CD8-positive, alpha-beta memory T cell (primary cell): ENCODE measurements around the gene ZNF697. TPM values are rescaled to one million over a fixed set of nuclear protein-coding genes. Genes with fewer than 3 reads are reported as not detected.
A peak's percentile ranks its signal among the peaks of the same experiment; 100 is the strongest.

ENCODE experiments used
- CTCF ChIA-PET: fragments of 350-600 bp; sonication (Branson Sonifier 250); formaldehyde crosslinking; loops from one replicate; lab custom pipeline; 2021; ENCODE audit warnings: antibody characterized with exemption; lab: Charles Lee
- POLR2A ChIA-PET: fragments of 350-600 bp; sonication (Branson Sonifier 250); formaldehyde crosslinking; loops from one replicate; lab custom pipeline; 2021; ENCODE audit warnings: antibody characterized with exemption; lab: Charles Lee
- DNase-seq, 5 donors: peaks; one replicate each; pipeline versions ENCODE4 v3.0.0 to v3.0.0-alpha.2; 2020 to 2022; ENCODE audit warnings: mixed read lengths in 1 of 5
- H3K27ac ChIP-seq: one replicate; pipeline ENCODE4 v1.7.0; 2013; ENCODE audit warnings: low read depth, mild to moderate bottlenecking, low read length, moderate library complexity
- H3K27me3 ChIP-seq: 2 replicates; pipeline ENCODE4 v1.7.0; 2013; ENCODE audit warnings: low read length, mild to moderate bottlenecking; ENCODE audit not compliant: insufficient read depth, poor library complexity, severe bottlenecking
- H3K36me3 ChIP-seq: 2 replicates; pipeline ENCODE4 v1.7.0; 2013; ENCODE audit warnings: mild to moderate bottlenecking, low read length, moderate library complexity; ENCODE audit not compliant: insufficient read depth
- H3K4me1 ChIP-seq: 2 replicates; pipeline ENCODE4 v1.7.0; 2013; ENCODE audit warnings: mild to moderate bottlenecking, low read length, moderate library complexity; ENCODE audit not compliant: insufficient read depth
- H3K4me3 ChIP-seq: 2 replicates; pipeline ENCODE4 v1.7.0; 2013; ENCODE audit warnings: mild to moderate bottlenecking, low read length
- H3K9me3 ChIP-seq: 2 replicates; pipeline ENCODE4 v1.7.0; 2013; ENCODE audit warnings: mild to moderate bottlenecking, low read length
- H3K27ac Mint-ChIP-seq, 8 donors: one replicate each; pipeline ENCODE4 v1.8.0; 2020 to 2021; ENCODE audit warnings: mixed read lengths in 8 of 8, mild to moderate bottlenecking in 6 of 8, inconsistent platforms in 3 of 8, moderate library complexity in 3 of 8
- H3K27me3 Mint-ChIP-seq, 2 donors: one replicate each; pipeline ENCODE4 v1.8.0; 2020 to 2021; ENCODE audit warnings: mixed read lengths in 2 of 2, mild to moderate bottlenecking in 1 of 2, moderate library complexity in 1 of 2
- H3K36me3 Mint-ChIP-seq, 3 donors: one replicate each; pipeline ENCODE4 v1.8.0; 2020 to 2021; ENCODE audit warnings: mixed read lengths in 3 of 3, inconsistent platforms in 1 of 3, mild to moderate bottlenecking in 1 of 3
- H3K4me1 Mint-ChIP-seq, 3 donors: one replicate each; pipeline ENCODE4 v1.8.0; 2020 to 2021; ENCODE audit warnings: mixed read lengths in 3 of 3, inconsistent platforms in 1 of 3, mild to moderate bottlenecking in 1 of 3
- H3K4me3 Mint-ChIP-seq, 7 donors: one replicate each; pipeline ENCODE4 v1.8.0; 2020 to 2021; ENCODE audit warnings: mixed read lengths in 7 of 7, mild to moderate bottlenecking in 6 of 7, moderate library complexity in 4 of 7, inconsistent platforms in 2 of 7
- H3K9me3 Mint-ChIP-seq, 5 donors: one replicate each; pipeline ENCODE4 v1.8.0; 2020 to 2022; ENCODE audit warnings: mixed read lengths in 5 of 5, mild to moderate bottlenecking in 3 of 5, moderate library complexity in 2 of 5, inconsistent platforms in 1 of 5
- polyA plus RNA-seq: library from polyadenylated mRNA; unstranded; fragments of 300-500 nt; fragmentation: Illumina TruSeq; gene quantifications from one replicate; pipeline ENCODE4 v1.2.3, GENCODE V29; 2021
- total RNA-seq, 2 experiments: library from RNA; stranded (reverse); gene quantifications; one replicate each; pipeline ENCODE4 v1.2.3, GENCODE V29; 2021

Gene ZNF697
- total and polyA plus RNA-seq, 3 experiments from 2014 or later = 0.72 to 0.78 TPM; not detected in 1

DNA sequence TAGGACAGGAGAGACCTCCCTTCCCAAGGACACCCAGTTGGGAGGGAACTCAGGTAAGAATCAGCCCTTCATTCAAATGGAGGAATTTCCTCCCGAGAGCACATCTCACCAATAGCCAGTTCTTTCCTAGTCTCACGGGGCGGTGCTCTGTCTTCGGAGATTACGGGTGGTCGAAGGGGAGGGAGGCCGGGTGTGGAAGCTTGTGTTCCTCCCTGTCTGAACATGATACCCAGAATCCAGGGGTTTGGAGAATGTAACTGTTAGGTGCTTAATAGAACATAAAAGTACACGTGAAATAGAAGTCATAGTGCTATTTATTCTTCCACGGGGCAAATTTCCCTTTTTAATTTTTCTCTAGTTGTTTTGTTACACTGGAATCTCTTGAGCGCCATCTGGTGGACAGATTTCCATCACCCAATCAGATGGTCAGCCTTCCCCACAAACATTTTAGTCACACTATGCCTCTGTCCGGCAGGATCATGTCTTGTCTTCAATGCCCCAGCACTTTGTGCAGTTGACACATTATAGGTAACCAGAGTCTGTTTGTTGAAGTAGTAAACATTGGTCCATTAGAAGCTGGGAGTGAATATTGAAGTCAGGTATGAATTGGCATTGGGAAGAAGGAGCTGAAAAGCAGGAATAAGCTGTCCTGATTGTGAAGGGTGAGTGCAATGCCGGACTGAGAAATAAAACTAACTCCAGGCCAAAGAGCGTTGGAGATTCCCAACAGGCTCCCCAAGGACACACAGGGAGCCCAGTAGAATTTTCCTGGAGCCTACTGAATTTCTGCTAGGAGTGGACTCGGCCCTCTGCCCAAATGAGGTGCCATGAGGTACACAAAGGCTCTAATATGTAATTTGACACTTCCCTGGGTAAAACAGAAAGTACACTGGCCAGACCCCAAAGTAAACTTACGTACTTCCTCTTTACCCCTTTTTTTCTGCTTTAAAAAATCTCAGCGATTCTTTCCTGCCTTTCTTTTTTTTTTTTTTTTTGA is 27.6 kb upstream of the ZNF697 start:
- peak; percentile 5 to 50 (median 15) for DNase-seq
- H3K27ac Mint-ChIP-seq = peak overlapping the region in 1 of 8 donors; percentile 77
- ChIA-PET POLR2A (no interaction called here), CTCF (interaction anchor here (0.7 to 1.6 kb wide), 7 partner anchors 8 to 22 kb away, joined by 3 to 4 read pairs (median 3); no protein-coding TSS in a partner anchor)
- H3K27me3 ChIP-seq = no peaks in the 10 kb centered on the region
- no peak overlapping the region for H3K4me3 ChIP-seq
- no peak overlapping the region for H3K27ac ChIP-seq
- peaks cover 5 to 7% (median 6%) of the 10 kb centered on the region in 3 donors for H3K4me1 Mint-ChIP-seq
- H3K36me3 ChIP-seq = no peaks in the 10 kb centered on the region
- H3K4me3 Mint-ChIP-seq = peak overlapping the region in 5 of 7 donors; percentile 36 to 75 (median 62)
- H3K9me3 ChIP-seq = no peaks in the 10 kb centered on the region
- peaks cover 0 to 3% (median 0%) of the 10 kb centered on the region in 5 donors for H3K9me3 Mint-ChIP-seq
- no peaks in the 10 kb centered on the region for H3K36me3 Mint-ChIP-seq
- peaks cover 4% of the 10 kb centered on the region for H3K4me1 ChIP-seq
- peaks cover 12 to 47% of the 10 kb centered on the region in 2 donors for H3K27me3 Mint-ChIP-seq

DNA sequence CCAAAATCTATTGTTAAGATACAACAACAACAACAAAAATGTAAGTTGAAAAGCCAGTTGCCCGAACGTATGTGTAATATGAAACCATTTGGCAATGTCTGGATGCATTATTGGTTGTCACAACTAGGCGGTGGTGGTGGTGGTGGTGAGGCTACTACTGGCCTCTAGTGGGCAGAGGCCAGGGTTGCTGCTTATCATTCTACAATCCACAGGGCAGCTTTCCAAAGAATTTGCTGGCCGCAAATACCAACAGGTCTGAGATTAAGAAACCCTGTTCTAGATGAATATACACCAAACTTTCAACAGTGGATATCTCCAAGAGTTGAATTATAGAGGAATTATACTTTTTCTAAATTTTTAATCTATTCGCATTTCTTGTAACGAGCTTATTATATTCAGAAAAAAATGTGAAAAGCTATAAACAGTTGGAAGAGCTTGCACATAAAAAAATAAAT is 26.8 kb upstream of the ZNF697 start:
- no peaks in the 10 kb centered on the region for H3K36me3 Mint-ChIP-seq
- ChIA-PET POLR2A (no interaction called here), CTCF (interaction anchor here (1.1 to 1.6 kb wide), 5 partner anchors 9 to 20 kb away, joined by 3 to 4 read pairs (median 3); no protein-coding TSS in a partner anchor)
- no peaks in the 10 kb centered on the region for H3K36me3 ChIP-seq
- no peak overlapping the region for H3K27ac Mint-ChIP-seq
- H3K4me1 ChIP-seq = peaks cover 4% of the 10 kb centered on the region
- peaks cover 0 to 3% (median 0%) of the 10 kb centered on the region in 5 donors for H3K9me3 Mint-ChIP-seq
- H3K4me3 ChIP-seq = no peak overlapping the region
- H3K9me3 ChIP-seq = no peaks in the 10 kb centered on the region
- no peaks in the 10 kb centered on the region for H3K27me3 ChIP-seq
- H3K4me1 Mint-ChIP-seq = peaks cover 5 to 7% (median 6%) of the 10 kb centered on the region in 3 donors
- peaks cover 12 to 48% of the 10 kb centered on the region in 2 donors for H3K27me3 Mint-ChIP-seq
- peak in 1 of 5 donors; percentile 4 for DNase-seq
- H3K27ac ChIP-seq = no peak overlapping the region
- peak overlapping the region in 1 of 7 donors; percentile 36 for H3K4me3 Mint-ChIP-seq

DNA sequence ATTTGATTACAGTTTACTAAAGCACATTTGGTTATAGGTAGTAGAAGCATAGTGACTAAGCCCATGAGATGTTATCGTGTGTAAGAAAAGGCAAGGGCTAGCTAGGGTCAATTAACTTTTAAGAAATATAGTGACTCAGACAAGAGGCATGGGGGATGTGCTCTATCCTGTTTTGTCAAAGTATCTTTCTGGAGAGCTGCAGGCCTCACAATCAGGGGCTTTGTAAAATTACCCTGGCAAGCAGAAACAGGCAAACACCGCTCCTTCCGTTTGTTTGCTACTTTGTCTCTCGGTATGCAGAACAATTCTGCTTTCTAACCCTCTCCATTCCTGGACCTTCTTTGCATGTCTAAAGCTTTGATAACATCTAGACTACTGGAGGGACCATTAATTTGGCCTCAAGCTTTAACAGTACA is 26.1 kb upstream of the ZNF697 start:
- Mint-ChIP-seq H3K27ac (no peak overlapping the region), H3K4me3 (no peak overlapping the region), H3K36me3 (no peaks in the 10 kb centered on the region), H3K27me3 (peaks cover 9 to 47% of the 10 kb centered on the region in 2 donors), H3K9me3 (peaks cover 0 to 3% (median 2%) of the 10 kb centered on the region in 5 donors), H3K4me1 (peaks cover 5 to 7% (median 6%) of the 10 kb centered on the region in 3 donors)
- no peak overlapping the region for H3K4me3 ChIP-seq
- peaks cover 4% of the 10 kb centered on the region for H3K4me1 ChIP-seq
- no peaks in the 10 kb centered on the region for H3K27me3 ChIP-seq
- H3K9me3 ChIP-seq = no peaks in the 10 kb centered on the region
- POLR2A ChIA-PET = no interaction called here
- no peak overlapping the region for H3K27ac ChIP-seq
- H3K36me3 ChIP-seq = no peaks in the 10 kb centered on the region
- CTCF ChIA-PET = interaction anchor here (1.3 to 1.6 kb wide), 2 partner anchors 10 to 20 kb away, joined by 3 read pairs; no protein-coding TSS in a partner anchor
- DNase-seq = no peak

DNA sequence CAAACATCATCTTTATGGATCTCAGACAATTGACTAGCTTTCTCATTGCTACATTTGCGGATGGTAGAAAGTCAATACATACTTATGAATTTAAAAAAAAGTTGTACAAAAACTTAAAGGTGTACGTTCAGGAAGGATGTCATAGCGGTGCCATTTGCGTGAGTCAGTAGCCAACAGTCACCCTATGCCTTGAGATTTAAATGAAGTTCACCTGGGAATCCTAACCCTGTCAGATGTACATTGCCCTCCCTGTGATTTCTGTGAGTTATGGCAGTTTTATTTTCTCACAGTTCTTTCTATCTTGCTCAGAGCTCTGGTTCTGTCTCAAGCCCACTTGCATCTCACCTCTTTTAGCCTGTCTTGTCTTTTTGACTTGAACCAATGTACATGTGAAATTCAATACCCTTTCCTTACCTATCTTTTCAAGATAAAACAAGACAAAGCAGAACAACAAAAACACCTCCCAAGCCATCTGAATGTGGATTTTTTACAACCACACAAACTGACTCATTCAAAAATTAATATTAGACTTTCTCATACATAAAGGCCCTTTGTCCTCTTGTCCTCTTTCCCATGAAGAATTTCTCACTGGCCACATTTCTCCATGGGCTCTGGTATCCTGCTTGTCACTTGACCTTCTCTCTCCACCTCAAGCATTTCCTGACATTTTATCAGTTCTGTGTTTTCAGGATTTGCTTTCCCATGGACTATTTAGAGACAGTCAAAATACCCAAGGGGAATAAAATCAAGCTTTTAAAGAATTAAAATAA is 25.3 kb upstream of the ZNF697 start:
- Histone ChIP-seq H3K27me3 (no peaks in the 10 kb centered on the region), H3K4me1 (peaks cover 4% of the 10 kb centered on the region), H3K4me3 (no peak overlapping the region), H3K36me3 (no peaks in the 10 kb centered on the region), H3K27ac (no peak overlapping the region), H3K9me3 (no peaks in the 10 kb centered on the region)
- H3K36me3 Mint-ChIP-seq = no peaks in the 10 kb centered on the region
- no peak for DNase-seq
- H3K9me3 Mint-ChIP-seq = peaks cover 0 to 3% (median 2%) of the 10 kb centered on the region in 5 donors
- ChIA-PET POLR2A (no interaction called here), CTCF (interaction anchor here (1.6 kb wide), 1 partner anchor 19 kb away, joined by 3 read pairs; no protein-coding TSS in a partner anchor)
- peaks cover 5 to 46% of the 10 kb centered on the region in 2 donors for H3K27me3 Mint-ChIP-seq
- no peak overlapping the region for H3K27ac Mint-ChIP-seq
- peaks cover 5 to 7% (median 6%) of the 10 kb centered on the region in 3 donors for H3K4me1 Mint-ChIP-seq
- H3K4me3 Mint-ChIP-seq = no peak overlapping the region

DNA sequence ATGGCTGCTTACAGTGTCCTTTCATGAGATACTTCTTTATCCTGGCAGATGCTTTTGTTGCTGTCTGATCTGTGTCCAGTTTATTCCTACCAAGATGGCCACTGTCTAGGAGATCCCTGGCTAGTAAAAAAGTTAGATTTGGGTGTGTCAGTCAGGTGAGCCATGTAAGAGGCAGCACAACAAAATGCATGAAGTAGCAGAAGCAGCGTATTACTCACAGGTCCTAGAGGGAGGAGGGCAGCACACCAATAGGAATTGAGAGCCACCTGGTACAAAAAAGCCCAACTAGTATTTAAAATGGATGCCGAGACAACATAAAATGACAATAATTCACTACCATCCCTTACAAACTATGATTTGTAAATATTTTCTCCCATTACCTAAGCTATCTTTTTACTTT is 22.8 kb upstream of the ZNF697 start:
- Histone ChIP-seq H3K27me3 (no peaks in the 10 kb centered on the region), H3K27ac (no peak overlapping the region), H3K36me3 (no peaks in the 10 kb centered on the region), H3K9me3 (no peaks in the 10 kb centered on the region), H3K4me3 (no peak overlapping the region), H3K4me1 (peaks cover 4% of the 10 kb centered on the region)
- Mint-ChIP-seq H3K27me3 (peaks cover 8 to 47% of the 10 kb centered on the region in 2 donors), H3K36me3 (no peaks in the 10 kb centered on the region), H3K9me3 (peaks cover 0 to 3% (median 2%) of the 10 kb centered on the region in 5 donors), H3K4me3 (no peak overlapping the region), H3K4me1 (peaks cover 5 to 7% (median 6%) of the 10 kb centered on the region in 3 donors), H3K27ac (no peak overlapping the region)
- POLR2A ChIA-PET = no interaction called here
- CTCF ChIA-PET = no interaction called here
- DNase-seq = no peak

DNA sequence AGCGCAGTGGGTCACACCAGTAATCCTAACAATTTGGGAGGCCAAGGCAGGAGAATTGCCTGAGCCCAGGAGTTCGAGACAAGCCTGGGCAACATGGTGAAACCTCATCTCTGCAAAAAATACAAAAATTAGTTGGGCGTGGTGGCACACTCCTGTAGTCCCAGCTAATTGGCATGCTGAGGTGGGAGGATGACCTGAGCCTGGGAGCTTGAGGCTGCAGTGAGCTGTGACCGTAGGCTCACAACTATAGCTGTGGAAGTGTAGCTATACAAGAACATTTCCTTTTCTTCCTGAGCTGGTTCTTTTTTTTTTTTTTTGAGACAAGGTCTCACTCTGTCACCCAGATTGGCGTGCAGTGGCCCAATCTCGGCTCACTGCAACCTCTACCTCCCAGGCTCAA is 19.1 kb upstream of the ZNF697 start:
- H3K9me3 Mint-ChIP-seq = peaks cover 0 to 3% (median 0%) of the 10 kb centered on the region in 5 donors
- peaks cover 4 to 26% of the 10 kb centered on the region in 2 donors for H3K27me3 Mint-ChIP-seq
- H3K4me3 Mint-ChIP-seq = no peak overlapping the region
- H3K4me1 Mint-ChIP-seq = no peaks in the 10 kb centered on the region
- Histone ChIP-seq H3K9me3 (no peaks in the 10 kb centered on the region), H3K36me3 (no peaks in the 10 kb centered on the region), H3K4me1 (no peaks in the 10 kb centered on the region), H3K4me3 (no peak overlapping the region), H3K27me3 (no peaks in the 10 kb centered on the region), H3K27ac (no peak overlapping the region)
- ChIA-PET POLR2A (no interaction called here), CTCF (no interaction called here)
- H3K36me3 Mint-ChIP-seq = no peaks in the 10 kb centered on the region
- H3K27ac Mint-ChIP-seq = no peak overlapping the region
- DNase-seq = no peak

DNA sequence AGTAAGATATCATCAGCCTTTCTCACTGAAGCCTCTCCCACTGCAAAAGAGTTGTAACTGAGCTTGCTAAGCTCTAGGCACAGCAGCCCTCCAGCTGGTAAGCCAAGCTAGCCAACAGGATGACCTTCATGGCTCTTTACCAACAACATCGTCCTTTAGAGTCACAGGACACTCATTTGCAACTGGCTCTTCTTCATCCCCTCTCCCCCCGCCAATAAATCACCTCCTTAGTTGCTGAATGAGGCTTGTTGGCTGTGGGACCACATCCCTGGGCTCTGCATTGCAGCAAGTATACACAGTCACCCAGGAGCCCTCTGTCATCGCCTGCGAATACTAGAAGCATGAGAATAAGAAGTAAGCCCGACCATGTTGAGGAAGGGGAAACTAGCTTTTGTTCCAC is 16.0 kb upstream of the ZNF697 start:
- no peaks in the 10 kb centered on the region for H3K9me3 Mint-ChIP-seq
- no peak for DNase-seq
- Histone ChIP-seq H3K27me3 (peaks cover 5% of the 10 kb centered on the region), H3K36me3 (no peaks in the 10 kb centered on the region), H3K27ac (no peak overlapping the region), H3K4me1 (no peaks in the 10 kb centered on the region), H3K9me3 (no peaks in the 10 kb centered on the region), H3K4me3 (no peak overlapping the region)
- no peaks in the 10 kb centered on the region for H3K36me3 Mint-ChIP-seq
- no peaks in the 10 kb centered on the region for H3K4me1 Mint-ChIP-seq
- ChIA-PET POLR2A (no interaction called here), CTCF (no interaction called here)
- H3K27me3 Mint-ChIP-seq = peaks cover 7 to 31% of the 10 kb centered on the region in 2 donors
- H3K4me3 Mint-ChIP-seq = no peak overlapping the region
- no peak overlapping the region for H3K27ac Mint-ChIP-seq
